Esophagus muscularis mucosa (tissue), 4 donors: ENCODE data around the gene F12. TPM values are rescaled to one million over a fixed set of nuclear protein-coding genes. Genes with fewer than 3 reads are reported as not detected.

ENCODE experiments used
- DNase-seq: peaks from one replicate; pipeline ENCODE4 v3.0.0-alpha.2; 2017; ENCODE audit errors: extremely low spot score
- H3K27ac ChIP-seq, 4 donors: fragments of 200-600 bp; sonication (generic); replicated peaks in 1 of 4; 1 replicate in 3 of 4; 2 replicates in 1 of 4; pipeline ENCODE4 v1.5.1; 2016 to 2019; ENCODE audit warnings: mild to moderate bottlenecking in 1 of 4
- H3K27me3 ChIP-seq, 4 donors: fragments of 200-600 bp; sonication (generic); one replicate each; pipeline versions ENCODE4 v1.5.1 to v1.6.0; 2016 to 2019
- H3K36me3 ChIP-seq, 4 donors: fragments of 200-600 bp; sonication (generic); one replicate each; pipeline ENCODE4 v1.5.1; 2016 to 2019
- H3K4me1 ChIP-seq, 4 donors: fragments of 200-600 bp; sonication (generic); one replicate each; pipeline ENCODE4 v1.5.1; 2016 to 2019
- H3K4me3 ChIP-seq, 4 donors: fragments of 200-600 bp; sonication (generic); 1 replicate in 2 of 4; 2 replicates in 2 of 4; pipeline ENCODE4 v1.5.1; 2016 to 2019; ENCODE audit warnings: mild to moderate bottlenecking in 4 of 4, moderate library complexity in 1 of 4
- H3K9me3 ChIP-seq, 4 donors: fragments of 200-600 bp; sonication (generic); 1 replicate in 3 of 4; 2 replicates in 1 of 4; pipeline ENCODE4 v1.5.1; 2016 to 2019
- CTCF ChIP-seq, 3 experiments: fragments of 200-600 bp in 2 of 3; fragments of 450-650 bp in 1 of 3; sonication (generic) in 2 of 3; IDR thresholded peaks; one replicate each; pipeline ENCODE4 v1.5.1; 2017 to 2019; ENCODE audit warnings: antibody characterized with exemption in 3 of 3, mild to moderate bottlenecking in 2 of 3, moderate library complexity in 1 of 3
- EP300 ChIP-seq: sonication (generic); formaldehyde crosslinking; IDR thresholded peaks from one replicate; pipeline ENCODE4 v1.6.1; 2017; ENCODE audit warnings: antibody characterized with exemption
- POLR2A ChIP-seq: fragments of 450-650 bp; IDR thresholded peaks from one replicate; pipeline ENCODE4 v1.6.1; 2017; ENCODE audit warnings: antibody characterized with exemption, moderate library complexity, mild to moderate bottlenecking, low read depth
- POLR2AphosphoS5 ChIP-seq, 2 donors: sonication (generic); formaldehyde crosslinking; IDR thresholded peaks; one replicate each; pipeline ENCODE4 v1.6.1; 2017; ENCODE audit warnings: antibody characterized with exemption in 2 of 2
- WGBS: methylation state at CpG from one replicate; pipeline ENCODE4 v1.1.5; 2018; 5-methylcytosine and 5-hydroxymethylcytosine counted together
- intact Hi-C: fragments of 100-400 bp; cut with DNase I; formaldehyde crosslinking; loops from one replicate; pipeline ENCODE4 v1.15.1; 2023
- total RNA-seq, 4 donors: library from RNA; depleted of rRNA; stranded (reverse); fragments of >200 nt; gene quantifications; one replicate each; pipeline versions ENCODE4 v1.1.0 to v1.2.1, GENCODE V29; 2016

The F12 gene
- total RNA-seq, 4 donors from 2014 or later, result 0.17 TPM; not detected in 3

DNA sequence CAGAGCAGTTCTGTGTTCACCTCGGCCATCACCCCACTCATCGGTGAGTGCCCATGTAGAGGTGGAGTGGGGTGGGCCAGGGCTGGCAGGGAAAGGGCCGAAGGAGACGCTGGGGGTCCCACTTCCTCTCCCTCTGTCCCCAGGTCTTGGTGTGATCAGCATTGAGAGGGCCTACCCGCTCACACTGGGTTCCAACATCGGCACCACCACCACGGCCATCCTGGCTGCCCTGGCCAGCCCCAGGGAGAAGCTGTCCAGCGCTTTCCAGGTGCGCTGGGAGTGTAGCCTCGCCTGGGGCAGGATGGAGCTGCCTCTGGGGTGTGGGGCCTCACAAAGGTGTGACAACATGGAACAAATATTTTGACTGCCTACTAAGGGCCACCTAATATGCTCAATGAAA, 12.6 kb downstream of the F12 start:
- DNase-seq, result no peak
- Histone ChIP-seq H3K4me1 (peaks cover 6 to 14% (median 11%) of the 10 kb centered on the region in 4 donors), H3K27ac (no peak overlapping the region), H3K36me3 (no peaks in the 10 kb centered on the region), H3K4me3 (no peak overlapping the region), H3K27me3 (peaks cover 6 to 68% (median 35%) of the 10 kb centered on the region in 4 donors), H3K9me3 (no peaks in the 10 kb centered on the region)
- WGBS, result 92% methylated on average over 4 of the region's 10 CpGs
- TF ChIP-seq POLR2A (no peak), EP300 (no peak), CTCF (IDR thresholded peaks at IDR 0.05) (no peak), POLR2AphosphoS5 (IDR thresholded peaks at IDR 0.05) (no peak)
- intact Hi-C loops, result no loop called here

GRCh38 chr5:177396078-177396477, 13.3 kb downstream of the F12 start:
- no peak for DNase-seq
- 57% methylated on average over 1 of the region's 8 CpGs for WGBS
- intact Hi-C loops, result no loop called here
- peaks cover 6 to 13% (median 11%) of the 10 kb centered on the region in 4 donors for H3K4me1 ChIP-seq
- peaks cover 6 to 61% (median 28%) of the 10 kb centered on the region in 4 donors for H3K27me3 ChIP-seq
- H3K36me3 ChIP-seq, result no peaks in the 10 kb centered on the region
- no peak overlapping the region for H3K4me3 ChIP-seq
- no peaks in the 10 kb centered on the region for H3K9me3 ChIP-seq
- no peak for TF ChIP-seq POLR2AphosphoS5 (IDR thresholded peaks at IDR 0.05)
- TF ChIP-seq EP300, result no peak
- TF ChIP-seq CTCF (IDR thresholded peaks at IDR 0.05), result no peak
- TF ChIP-seq POLR2A, result no peak
- no peak overlapping the region for H3K27ac ChIP-seq

DNA sequence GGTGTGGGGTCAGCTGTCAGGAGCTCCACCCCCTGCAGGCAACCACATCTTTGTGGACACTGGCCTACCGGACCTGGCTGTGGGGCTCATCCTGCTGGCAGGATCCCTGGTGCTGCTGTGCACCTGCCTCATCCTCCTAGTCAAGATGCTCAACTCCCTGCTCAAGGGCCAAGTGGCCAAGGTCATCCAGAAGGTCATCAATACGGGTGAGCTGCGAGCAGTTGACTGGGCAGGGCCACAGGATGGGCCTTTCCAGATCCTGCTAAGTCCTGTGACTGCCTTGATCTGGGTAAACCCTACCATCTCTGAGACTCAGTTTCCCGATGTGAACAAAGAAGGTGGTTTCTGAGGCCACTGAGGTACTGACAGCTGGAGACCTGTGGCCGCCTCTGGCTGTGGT, 15.4 kb downstream of the F12 start:
- intact Hi-C loops, result no loop called here
- H3K27me3 ChIP-seq, result peaks cover 0 to 49% (median 7%) of the 10 kb centered on the region in 4 donors

DNA sequence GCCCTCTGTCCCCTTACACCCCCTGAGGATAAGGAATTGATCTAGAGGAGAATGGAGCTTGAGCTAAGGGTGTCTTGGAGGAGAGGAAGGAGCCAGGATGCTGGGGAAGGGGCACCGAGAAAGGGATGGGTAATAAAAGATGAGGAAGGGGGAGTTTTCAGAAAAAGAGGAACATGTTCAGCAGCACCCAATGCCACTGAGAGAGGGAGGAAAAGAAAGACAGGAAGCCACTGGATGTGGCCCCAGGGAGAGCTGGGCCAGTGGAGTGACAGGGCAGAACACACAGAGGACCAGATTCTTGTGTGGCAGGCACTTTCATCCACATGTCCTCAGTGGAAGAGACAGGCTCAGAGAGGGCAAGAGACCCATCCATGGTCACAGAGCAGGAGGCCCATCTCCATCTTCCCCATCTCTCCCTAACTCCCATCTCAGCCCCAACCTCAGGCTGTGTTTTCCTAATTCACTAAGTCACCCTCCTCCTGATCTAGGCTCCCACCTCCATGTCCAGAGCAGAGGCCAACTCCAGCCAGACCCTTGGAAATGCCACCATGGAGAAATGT, 16.1 kb downstream of the F12 start:
- Histone ChIP-seq H3K4me3 (no peak overlapping the region), H3K4me1 (peaks cover 0 to 21% (median 13%) of the 10 kb centered on the region in 4 donors), H3K36me3 (no peaks in the 10 kb centered on the region), H3K9me3 (no peaks in the 10 kb centered on the region), H3K27me3 (peaks cover 0 to 47% (median 1%) of the 10 kb centered on the region in 4 donors), H3K27ac (no peak overlapping the region)
- intact Hi-C loops, result no loop called here
- WGBS, result 86% methylated on average over 1 of the region's 1 CpG
- no peak for DNase-seq
- no peak for TF ChIP-seq CTCF (IDR thresholded peaks at IDR 0.05)
- TF ChIP-seq EP300, result no peak
- no peak for TF ChIP-seq POLR2AphosphoS5 (IDR thresholded peaks at IDR 0.05)
- TF ChIP-seq POLR2A, result no peak

More for the DNA sequence above, 15.4 kb downstream of the F12 start:
- DNase-seq, result no peak
- TF ChIP-seq POLR2A (no peak), CTCF (IDR thresholded peaks at IDR 0.05) (no peak), POLR2AphosphoS5 (IDR thresholded peaks at IDR 0.05) (no peak), EP300 (no peak)
- H3K9me3 ChIP-seq, result no peaks in the 10 kb centered on the region
- 70% methylated on average over 2 of the region's 5 CpGs for WGBS
- H3K4me1 ChIP-seq, result peaks cover 0 to 16% (median 13%) of the 10 kb centered on the region in 4 donors
- H3K4me3 ChIP-seq, result no peak overlapping the region
- no peak overlapping the region for H3K27ac ChIP-seq
- H3K36me3 ChIP-seq, result no peaks in the 10 kb centered on the region

DNA sequence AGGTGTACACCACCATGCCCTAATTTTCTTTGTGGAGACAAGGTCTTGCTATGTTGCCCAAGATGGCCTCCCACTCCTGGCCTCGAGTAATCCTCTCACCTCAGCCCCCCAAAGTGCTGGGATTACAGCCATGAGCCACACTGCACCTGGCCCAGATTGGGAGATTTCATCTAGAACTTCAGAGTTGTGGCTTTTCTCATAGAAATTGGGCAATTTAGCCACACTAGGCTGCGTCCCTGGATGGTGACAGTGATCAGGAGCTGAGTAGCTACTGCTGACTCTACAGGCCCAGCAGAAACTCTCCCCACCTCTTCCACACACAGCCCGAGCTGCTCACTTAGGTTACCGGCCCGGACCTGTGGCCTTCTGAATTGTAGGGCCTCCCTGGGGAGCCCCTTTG, 16.6 kb downstream of the F12 start:
- Histone ChIP-seq H3K27ac (no peak overlapping the region), H3K4me3 (no peak overlapping the region), H3K27me3 (peaks cover 0 to 46% (median 0%) of the 10 kb centered on the region in 4 donors), H3K36me3 (no peaks in the 10 kb centered on the region), H3K9me3 (no peaks in the 10 kb centered on the region), H3K4me1 (peaks cover 0 to 21% (median 13%) of the 10 kb centered on the region in 4 donors)
- intact Hi-C loops, result no loop called here
- WGBS, result 90% methylated on average over 5 of the region's 5 CpGs
- TF ChIP-seq CTCF (IDR thresholded peaks at IDR 0.05), result no peak
- TF ChIP-seq EP300, result no peak
- no peak for TF ChIP-seq POLR2A
- no peak for TF ChIP-seq POLR2AphosphoS5 (IDR thresholded peaks at IDR 0.05)
- no peak for DNase-seq
